OCI-M2 (cell line): ENCODE data around the gene ZFPL1.

Source experiments
- DNase-seq: peaks from one replicate; lab custom pipeline; 2025; ENCODE audit not compliant: unreplicated experiment; lab: John Stamatoyannopoulos, UW

ZFPL1 gene

GRCh38 chr11:65128182-65129145 is 44.4 kb downstream of the ZFPL1 start:
- DNase-seq, result no peak

DNA sequence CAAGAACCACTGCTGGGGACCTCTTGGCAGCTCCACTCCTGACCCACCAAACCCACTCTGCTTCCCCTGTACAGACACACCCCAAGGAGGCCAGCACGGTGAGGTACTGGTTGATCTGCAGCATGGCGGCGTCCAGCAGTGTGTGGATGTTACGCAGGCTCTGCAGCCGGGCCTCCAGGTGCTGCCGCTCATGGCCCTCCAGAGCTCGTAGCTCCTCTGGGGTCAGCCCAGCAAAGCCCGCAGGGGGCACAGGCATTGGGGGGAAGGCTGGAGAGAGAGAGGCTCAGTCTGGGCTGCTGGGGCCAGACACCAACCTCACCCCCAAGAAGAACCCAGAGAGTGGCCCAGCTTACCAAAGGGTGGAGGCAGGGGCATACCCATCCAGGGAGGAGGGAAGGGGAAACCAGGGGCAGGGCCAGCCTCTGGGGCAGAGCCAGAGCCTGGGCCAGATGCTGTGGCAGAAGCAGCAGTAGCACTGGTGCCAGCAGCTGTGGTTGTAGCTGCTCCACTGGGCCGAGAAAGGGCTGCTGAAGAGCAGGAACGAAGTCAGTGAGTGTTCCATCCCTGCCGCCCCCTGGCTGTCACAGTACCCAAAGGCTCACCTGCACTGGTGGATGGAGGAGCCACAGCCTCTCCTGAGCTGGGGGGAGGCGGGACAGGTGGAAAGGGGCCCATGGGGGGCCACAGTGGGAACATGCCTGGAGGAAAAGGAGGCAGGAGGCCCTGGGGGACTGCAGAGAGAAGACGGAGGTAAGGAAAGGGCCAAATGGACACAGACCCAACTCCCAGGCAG is 45.8 kb downstream of the ZFPL1 start:
- no peak for DNase-seq

DNA sequence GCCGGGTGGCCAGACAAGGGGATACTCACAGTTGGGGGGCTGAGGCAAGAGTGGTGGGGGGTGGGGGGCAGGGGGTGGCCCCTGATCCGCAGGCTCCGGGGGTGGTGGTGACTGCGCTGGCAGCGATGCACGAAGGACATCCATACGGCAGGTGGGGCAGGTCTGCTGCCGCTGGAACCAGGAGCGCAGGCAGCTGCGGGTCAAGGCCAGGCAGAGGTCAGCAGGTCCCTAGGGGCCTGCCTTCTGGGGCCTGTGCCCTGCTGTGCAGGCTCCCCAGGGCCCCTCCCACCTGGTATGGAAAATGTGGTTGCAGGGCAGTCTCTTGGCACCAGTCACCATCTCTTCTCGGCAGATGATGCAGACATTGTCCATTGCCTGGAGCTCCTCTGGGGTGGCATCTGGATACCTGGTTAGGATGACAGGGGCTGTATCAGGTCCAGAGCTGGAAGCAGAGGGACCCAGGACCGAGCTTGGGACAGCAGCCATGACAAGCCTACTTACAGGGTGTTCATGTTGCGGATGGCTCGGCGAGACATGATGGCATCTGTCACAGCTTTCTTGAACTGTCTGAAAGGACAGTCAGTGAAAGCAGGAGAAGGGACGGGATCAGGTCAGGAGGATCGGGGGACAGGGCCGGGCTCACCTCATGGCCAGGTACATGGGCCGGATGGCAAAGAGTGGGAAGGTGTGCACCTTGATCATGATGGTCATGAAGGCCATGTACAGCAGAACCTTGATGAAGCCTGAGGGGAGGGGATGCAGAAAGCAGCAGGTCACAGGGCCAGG is 46.8 kb downstream of the ZFPL1 start:
- DNase-seq, result no peak

GRCh38 chr11:65131417-65131776 is 47.4 kb downstream of the ZFPL1 start:
- no peak for DNase-seq

DNA sequence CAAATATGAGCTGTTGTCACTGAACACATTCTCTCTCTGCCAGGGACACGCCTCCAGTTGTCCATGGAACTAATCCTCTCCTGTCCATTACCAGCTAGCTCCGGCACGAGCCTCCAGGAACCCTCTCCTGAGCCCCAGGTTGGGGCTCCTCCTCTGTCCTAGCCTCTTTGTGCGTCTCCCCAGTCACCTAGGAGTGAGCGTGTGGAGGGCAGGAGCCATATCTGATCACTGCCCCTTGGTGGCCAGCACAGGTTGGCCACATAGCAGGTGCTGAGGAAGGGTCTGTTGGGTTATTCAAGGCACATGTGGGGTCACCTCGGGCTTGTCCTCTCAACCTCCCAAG is 47.8 kb downstream of the ZFPL1 start:
- no peak for DNase-seq

DNA sequence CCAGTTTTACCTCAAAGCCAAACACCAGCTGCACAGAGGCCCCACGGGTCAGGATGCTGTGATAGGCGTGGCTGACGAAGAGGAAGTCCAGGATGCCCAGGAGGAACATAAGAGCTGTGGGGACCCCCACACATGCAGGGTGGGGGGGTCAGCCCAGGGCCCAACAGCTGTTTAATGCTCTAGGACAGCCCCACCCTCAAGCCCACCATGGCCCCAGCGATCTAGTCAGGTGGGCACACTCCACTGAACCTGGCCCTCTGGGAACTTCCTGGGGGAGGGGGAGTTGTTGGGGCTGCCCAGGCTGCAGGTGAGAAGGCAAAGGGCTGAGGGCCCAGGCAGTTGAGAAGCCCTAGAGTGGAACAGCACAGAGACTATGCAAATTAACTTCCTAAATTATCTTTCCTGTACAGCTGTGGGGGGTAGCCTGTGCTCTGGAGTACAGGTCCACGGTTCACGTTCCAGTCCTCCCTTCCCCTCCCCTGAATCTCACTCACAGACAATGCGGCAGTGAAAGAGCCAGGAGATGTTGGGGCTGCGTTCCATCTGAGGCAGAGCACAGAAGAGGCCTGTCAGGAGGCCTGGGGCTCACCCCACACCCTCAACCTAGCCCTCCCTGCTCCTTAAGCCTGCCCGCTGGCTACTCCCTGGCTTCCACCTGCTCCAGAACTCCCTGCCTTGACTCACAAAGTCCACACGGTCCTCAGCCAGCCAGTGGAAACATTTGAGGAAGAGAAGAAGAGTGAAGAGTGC is 48.4 kb downstream of the ZFPL1 start:
- no peak for DNase-seq

- DNase-seq, result no peak
Observed at GRCh38 chr11:65132988-65133700, 49.1 kb downstream of the ZFPL1 start.

GRCh38 chr11:65133724-65134123 is 49.7 kb downstream of the ZFPL1 start:
- no peak for DNase-seq

DNA sequence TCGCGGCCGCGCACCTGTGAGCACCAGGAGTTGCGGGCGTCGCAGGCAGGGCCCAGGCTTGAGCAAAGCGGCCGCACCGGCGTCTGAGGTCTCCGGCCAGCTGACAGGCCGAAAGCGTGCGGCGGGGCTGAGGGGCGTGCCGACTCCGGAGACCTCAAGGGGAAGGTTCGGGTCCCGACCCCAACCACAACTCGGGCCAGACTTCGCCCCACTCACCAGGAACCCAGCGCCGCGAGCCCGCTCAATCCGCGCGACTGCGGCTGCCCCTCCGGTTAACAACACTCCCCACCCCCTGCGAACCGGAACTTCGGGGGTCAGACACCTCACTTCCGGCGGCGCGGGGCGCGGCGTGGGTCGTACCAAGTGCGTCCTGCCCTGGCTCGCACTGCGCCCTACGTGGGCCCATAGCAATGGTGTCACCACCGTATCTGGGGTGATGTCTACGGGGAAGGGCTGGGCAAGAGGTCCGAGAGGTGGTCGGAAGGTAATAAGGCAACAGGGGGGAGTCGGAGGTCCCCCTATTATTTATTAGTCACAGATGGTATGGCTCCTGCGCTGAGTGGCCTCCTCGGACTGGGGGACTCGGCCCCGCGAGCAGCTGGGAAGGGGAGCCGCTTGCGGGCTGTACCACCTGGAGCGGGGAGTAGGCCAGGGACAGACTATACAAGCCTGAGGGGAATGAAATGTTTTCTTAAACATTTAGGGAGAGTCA is 50.4 kb downstream of the ZFPL1 start, which contains the start of gene SYVN1:
SYVN1 (minus strand) TSS at position 280 of the 712 bp plus-strand sequence. CDS start 918 bp downstream, outside the sequence.
- peak; percentile 87 for DNase-seq

DNA sequence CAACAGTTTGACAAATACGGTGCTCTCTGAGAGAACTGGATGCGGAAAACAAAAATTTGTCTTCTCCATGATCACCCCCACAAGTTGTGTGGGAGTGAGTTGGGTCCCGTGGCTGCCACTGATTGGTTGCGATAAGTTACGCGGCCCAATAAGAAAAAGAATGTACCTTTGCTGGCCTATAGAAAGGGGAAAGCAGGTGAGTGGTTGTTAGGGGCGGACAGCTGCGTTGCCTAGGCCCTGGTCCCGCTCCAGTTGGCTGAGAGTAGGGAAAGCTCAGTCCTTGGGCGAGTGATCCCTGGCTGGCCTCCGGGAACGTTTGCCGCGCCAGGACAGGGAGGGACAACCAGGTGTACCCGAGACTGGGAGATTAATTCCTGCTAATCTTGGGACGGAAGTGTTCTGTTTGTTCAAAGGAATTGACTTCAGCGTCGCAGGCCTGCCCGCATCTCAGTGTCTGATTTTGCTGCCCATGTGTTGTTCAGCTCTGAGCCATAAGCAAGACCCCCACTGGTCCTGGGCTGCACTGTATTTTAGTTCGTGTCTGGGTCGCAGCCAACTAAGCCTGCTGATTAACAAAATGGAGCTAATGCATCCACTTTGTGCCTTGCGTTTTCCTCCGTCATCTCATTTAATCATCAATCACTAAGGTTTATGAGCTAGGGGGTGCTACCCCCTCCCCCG is 51.1 kb downstream of the ZFPL1 start:
- DNase-seq, result peak; percentile 87

GRCh38 chr11:65135633-65136145 is 51.7 kb downstream of the ZFPL1 start:
- DNase-seq, result no peak

DNA sequence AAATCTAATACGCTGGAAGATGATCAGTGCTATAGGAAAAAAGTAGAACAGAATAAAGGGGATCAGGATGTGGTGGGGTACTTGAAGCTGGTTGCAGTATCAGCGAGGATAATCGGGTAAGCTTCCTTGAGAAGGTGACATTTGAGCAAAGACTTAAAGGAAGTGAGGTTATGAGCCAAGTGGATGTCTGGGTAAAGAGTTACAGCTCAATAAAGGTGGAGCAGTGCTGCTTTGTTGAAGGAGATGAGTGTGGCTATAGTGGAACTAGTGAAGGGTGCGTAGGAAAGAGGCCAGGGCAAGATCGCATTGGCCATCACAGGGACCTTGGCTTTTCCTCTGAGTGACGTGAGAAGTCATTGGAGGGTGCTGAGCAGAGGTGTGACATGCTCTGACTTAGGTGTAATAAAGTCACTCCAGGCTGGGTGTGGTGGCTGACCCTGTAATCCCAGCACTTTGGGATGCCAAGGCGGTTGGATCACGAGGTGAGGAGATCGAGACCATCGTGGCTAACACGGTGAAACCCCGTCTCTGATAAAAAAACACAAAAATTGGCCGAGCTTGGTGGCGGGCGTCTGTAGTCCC is 52.6 kb downstream of the ZFPL1 start:
- DNase-seq, result no peak
